ENCODE measurements around the gene FRMPD1. TPM values are rescaled to one million over a fixed set of nuclear protein-coding genes. Genes with fewer than 3 reads are reported as not detected.

The FRMPD1 gene
- total and polyA plus RNA-seq, 2 of the 4 experiments (the other 2 are of a cell fraction) = not detected

DNA sequence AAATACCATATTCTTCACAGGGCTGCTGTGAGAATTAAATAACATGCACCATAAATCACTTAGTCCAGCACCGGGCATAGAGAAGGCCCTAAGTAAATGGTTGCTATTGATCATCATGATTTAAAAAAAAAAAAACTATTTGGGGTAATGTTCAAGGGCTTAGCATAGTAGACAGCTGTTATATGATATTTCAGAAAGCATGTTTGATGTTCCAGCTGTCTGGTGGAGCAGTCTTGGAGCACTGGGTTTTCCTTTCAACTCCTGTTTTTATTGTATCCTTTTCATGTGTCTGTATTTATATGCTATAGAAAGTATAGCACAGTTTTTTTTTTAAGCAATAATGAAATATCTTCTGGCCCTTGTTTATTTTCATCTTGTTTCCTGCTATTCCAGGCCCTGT lies 30.4 kb upstream of the FRMPD1 start:
- Histone ChIP-seq H4K20me1 (ENCODE audit: insufficient read depth, low read length) (no peaks in the 10 kb centered on the region), H2BK15ac (ENCODE audit: low read depth, low read length) (no peak overlapping the region), H2AK9ac (replicated peaks; ENCODE audit: low read depth, low read length, poor library complexity) (no peak overlapping the region), H2BK20ac (ENCODE audit: low read depth, low read length) (no peak overlapping the region), H3K4me2 (ENCODE audit: low read depth, low read length) (no peak overlapping the region), H2AK5ac (ENCODE audit: low read depth, low read length) (no peak overlapping the region), H3K4ac (ENCODE audit: low read depth, low read length) (no peak overlapping the region), H3K23ac (ENCODE audit: low read depth, low read length) (no peak overlapping the region), H2BK5ac (ENCODE audit: low read depth, low read length, poor library complexity, severe bottlenecking) (no peak overlapping the region), H3K4me3 (ENCODE audit: insufficient read depth, low read depth, low read length) (no peak overlapping the region), H3K79me1 (ENCODE audit: low read depth in 1 of 2, low read length in 2 of 2) (no peaks in the 10 kb centered on the region; a peak in 1 of 4 replicates), H3K9me3 (ENCODE audit: control insufficient read depth, insufficient read depth, low read length) (no peaks in the 10 kb centered on the region), H2AFZ (replicated peaks; ENCODE audit: low read length, poor library complexity) (no peak overlapping the region), H3K36me3 (ENCODE audit: control insufficient read depth, insufficient read depth, low read length) (no peaks in the 10 kb centered on the region), H3K56ac (ENCODE audit: extremely low read depth, insufficient read depth, low read length) (no peak overlapping the region), H4K91ac (ENCODE audit: insufficient read depth, low read depth, low read length) (no peak overlapping the region), H4K5ac (ENCODE audit: low read depth, low read length) (no peak overlapping the region), H2BK120ac (ENCODE audit: low read depth, low read length) (no peak overlapping the region), H3K14ac (replicated peaks; ENCODE audit: low read depth, low read length) (no peak overlapping the region), H3K27me3 (ENCODE audit: control insufficient read depth, insufficient read depth, low read length) (peaks cover 4% of the 10 kb centered on the region), H3K4me1 (ENCODE audit: control insufficient read depth, insufficient read depth, low read length) (peaks cover 4% of the 10 kb centered on the region), H3K9me1 (ENCODE audit: insufficient read depth, low read length) (peaks cover 3% of the 10 kb centered on the region), H3K18ac (ENCODE audit: low read depth, low read length) (no peak overlapping the region), H3K9ac (ENCODE audit: low read depth, low read length) (no peak overlapping the region), H3K27ac (ENCODE audit: insufficient read depth, low read length) (no peak overlapping the region), H4K8ac (ENCODE audit: low read depth in 2 of 2, low read length in 2 of 2) (no peak overlapping the region)
- CTCF ChIA-PET = no interaction called here
- in situ Hi-C loops (cut with MboI; ENCODE audit: low sequenced_read_pairs) = no loop called here
- dilution Hi-C loops (cut with HindIII; ENCODE audit: low sequenced_read_pairs, unreplicated experiment) = no loop called here
- POLR2A ChIA-PET (ENCODE audit: unreplicated experiment) = interaction anchor here (0.6 kb wide), 1 partner anchor 190 kb away, joined by 4 read pairs; no protein-coding TSS in a partner anchor
- WGBS, 2 experiments (ENCODE audit: extremely low coverage in 2 of 2, insufficient read length in 1 of 2) = no CpG with 5 or more reads among the region's 1 CpG
- no peak for ATAC-seq (ENCODE audit: low read depth)
- DNase-seq = no peak
- BruUV-seq (replicated peaks) = no TSS peak
- TF ChIP-seq MAFK (IDR thresholded peaks at IDR 0.05; ENCODE audit: low read depth, low read length) = no peak
- TF ChIP-seq RAD21 (IDR thresholded peaks at IDR 0.05; ENCODE audit: low read length) = no peak
- no peak for TF ChIP-seq MXI1 (IDR thresholded peaks at IDR 0.05; ENCODE audit: borderline replicate concordance, low read depth, low read length)
- TF ChIP-seq RFX5 (IDR thresholded peaks at IDR 0.05; ENCODE audit: low read depth, low read length) = no peak
- no peak for TF ChIP-seq CTCF (conservative IDR thresholded peaks at IDR 0.05; ENCODE audit: low read depth, low read length)
- no peak for TF ChIP-seq RCOR1 (IDR thresholded peaks at IDR 0.05; ENCODE audit: insufficient replicate concordance, low read length)
- no peak for TF ChIP-seq SMC3 (IDR thresholded peaks at IDR 0.05; ENCODE audit: low read depth, low read length)
- intact Hi-C loops (cut with micrococcal nuclease) = no loop called here

Measured in IMR-90 (cell line).